C4-2B (cell line): Measurements from ENCODE around the gene ULK3.

Experiments
- CTCF ChIP-seq: fragments of 450-650 bp; conservative IDR thresholded peaks from 2 replicates; pipeline ENCODE4 v1.5.1; 2017; ENCODE audit warnings: mild to moderate bottlenecking
- ZFX ChIP-seq: fragments of 450-650 bp; IDR thresholded peaks from 2 replicates; pipeline ENCODE4 v1.6.1; 2017

- TF ChIP-seq CTCF (no peak), ZFX (no peak)
These were observed 17.1 kb downstream of the ULK3 start for GRCh38 chr15:74825866-74826265.
